LNCaP clone FGC (cell line): ENCODE data around the gene PRR14.

Experiments used
- DNase-seq: peaks from one replicate; pipeline ENCODE4 v3.0.0-alpha.2; 2011; ENCODE audit warnings: low read depth
- H3K4me3 ChIP-seq: 2 replicates; pipeline ENCODE4 v1.5.1; 2011; ENCODE audit warnings: mild to moderate bottlenecking, low read depth, low read length, control low read depth
- CTCF ChIP-seq: IDR thresholded peaks from 2 replicates; pipeline ENCODE4 v1.5.1; 2012; ENCODE audit warnings: mild to moderate bottlenecking; ENCODE audit not compliant: control insufficient read depth, insufficient read depth; ENCODE audit errors: extremely low read depth

The PRR14 gene

GRCh38 chr16:30650369-30651123 lies at the start of gene PRR14:
PRR14 (plus strand) TSS chr16:30650960; CDS start chr16:30651646, 686 bp downstream.
- peak within 1 kb of the TSS; percentile 96 for H3K4me3 ChIP-seq

GRCh38 chr16:30601966-30602365 lies 48.8 kb upstream of the PRR14 start:
- DNase-seq = no peak
- no peak for TF ChIP-seq CTCF

More at GRCh38 chr16:30650369-30651123, at the start of gene PRR14:
- peak; percentile 97 for DNase-seq
- TF ChIP-seq CTCF = no peak

GRCh38 chr16:30602616-30603277 lies 48.0 kb upstream of the PRR14 start:
- H3K4me3 ChIP-seq = no peak overlapping the region
- no peak for DNase-seq
- no peak for TF ChIP-seq CTCF

More at GRCh38 chr16:30601966-30602365, 48.8 kb upstream of the PRR14 start:
- H3K4me3 ChIP-seq = no peak overlapping the region

GRCh38 chr16:30603945-30604315 lies 46.8 kb upstream of the PRR14 start:
- no peak overlapping the region for H3K4me3 ChIP-seq
- no peak for TF ChIP-seq CTCF
- DNase-seq = no peak

- TF ChIP-seq CTCF = no peak
- no peak overlapping the region for H3K4me3 ChIP-seq
- no peak for DNase-seq
Measured at GRCh38 chr16:30604316-30604947, 46.3 kb upstream of the PRR14 start.

GRCh38 chr16:30605158-30605557 lies 45.6 kb upstream of the PRR14 start:
- no peak for DNase-seq
- TF ChIP-seq CTCF = no peak

More at GRCh38 chr16:30605158-30605557, 45.6 kb upstream of the PRR14 start:
- no peak overlapping the region for H3K4me3 ChIP-seq
